ENCODE results near the gene LINS1. TPM values are rescaled to one million over a fixed set of nuclear protein-coding genes. Genes with fewer than 3 reads are reported as not detected.
"Not testable (repeated sequence)": the region's sequence is repeated elsewhere in the genome, so short reads cannot be mapped to it uniquely, and the experiment has no call there.

LINS1 gene
- total RNA-seq, 1 donor from 2014 or later = 40.7 TPM

GRCh38 chr15:100601617-100602063 is 344 bp downstream of the LINS1 start:
- no peak for DNase-seq

- DNase-seq = peak; percentile 15
Measured at GRCh38 chr15:100601163-100601562, 821 bp downstream of the LINS1 start.

DNA sequence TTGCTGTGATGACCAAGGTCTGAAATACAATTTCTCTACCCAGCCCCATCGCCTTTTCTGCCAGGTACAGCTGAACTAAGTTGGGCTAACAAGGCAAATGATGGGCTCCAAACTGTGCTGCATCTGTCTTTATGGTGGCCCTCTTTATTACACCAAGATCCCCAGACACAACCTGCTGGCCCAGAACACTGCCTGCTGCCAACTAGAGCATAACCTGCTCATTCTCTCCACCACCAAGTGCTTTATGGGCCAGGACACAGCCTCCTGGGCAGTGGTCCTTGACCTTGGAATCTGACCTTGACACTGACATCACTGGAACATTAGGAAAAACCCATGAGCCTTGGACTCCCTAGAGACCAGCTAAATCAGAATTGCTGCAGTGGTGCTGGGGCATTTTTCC is 3.3 kb downstream of the LINS1 start:
- no peak for DNase-seq

DNA sequence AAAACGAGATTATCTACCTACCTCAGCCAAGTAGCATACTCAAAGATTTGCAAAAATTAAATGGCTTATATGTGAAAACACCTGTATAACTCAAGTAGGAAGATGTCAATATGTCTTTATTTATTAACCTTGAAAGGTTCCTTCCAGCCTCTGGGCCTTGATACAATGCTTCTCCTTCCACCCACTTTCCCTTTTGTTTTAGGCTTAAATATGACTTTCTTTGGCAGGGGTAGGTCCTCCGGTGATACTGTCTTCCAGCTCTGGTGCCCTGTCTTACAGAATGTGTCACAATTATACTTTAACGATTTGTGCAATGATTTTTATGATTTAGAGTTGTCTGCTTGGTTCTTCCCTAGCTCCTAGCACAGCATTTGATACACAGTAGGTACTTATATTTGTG is 4.1 kb downstream of the LINS1 start:
- no peak for DNase-seq

DNA sequence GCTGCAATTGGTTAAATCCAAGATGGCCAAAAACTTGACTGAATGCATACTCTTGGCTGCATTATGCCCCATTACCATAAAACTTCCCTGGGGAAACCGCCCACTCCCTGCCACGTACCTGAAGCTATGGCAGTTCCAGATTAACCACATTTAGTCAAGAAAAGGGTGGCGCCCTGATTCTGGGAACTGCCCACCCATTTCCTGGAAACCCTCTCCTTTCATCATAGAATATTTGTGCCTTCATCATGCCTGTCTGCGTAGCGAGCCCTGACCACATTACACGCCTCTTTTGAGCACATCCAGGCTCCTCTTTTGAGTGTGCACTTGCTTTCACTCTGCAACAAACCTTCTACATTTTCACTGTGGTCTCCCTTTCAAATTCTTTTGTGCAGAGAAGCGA is 5.2 kb downstream of the LINS1 start:
- peak; percentile 10 for DNase-seq

GRCh38 chr15:100595964-100596363 is 6.0 kb downstream of the LINS1 start:
- no peak for DNase-seq

- DNase-seq = no peak
Measured at GRCh38 chr15:100593431-100593830, 8.6 kb downstream of the LINS1 start.

GRCh38 chr15:100592898-100593297 is 9.1 kb downstream of the LINS1 start:
- DNase-seq = no peak

GRCh38 chr15:100591835-100592234 is 10.1 kb downstream of the LINS1 start:
- no peak for DNase-seq

GRCh38 chr15:100591163-100591562 is 10.8 kb downstream of the LINS1 start:
- DNase-seq = not testable (repeated sequence)

DNA sequence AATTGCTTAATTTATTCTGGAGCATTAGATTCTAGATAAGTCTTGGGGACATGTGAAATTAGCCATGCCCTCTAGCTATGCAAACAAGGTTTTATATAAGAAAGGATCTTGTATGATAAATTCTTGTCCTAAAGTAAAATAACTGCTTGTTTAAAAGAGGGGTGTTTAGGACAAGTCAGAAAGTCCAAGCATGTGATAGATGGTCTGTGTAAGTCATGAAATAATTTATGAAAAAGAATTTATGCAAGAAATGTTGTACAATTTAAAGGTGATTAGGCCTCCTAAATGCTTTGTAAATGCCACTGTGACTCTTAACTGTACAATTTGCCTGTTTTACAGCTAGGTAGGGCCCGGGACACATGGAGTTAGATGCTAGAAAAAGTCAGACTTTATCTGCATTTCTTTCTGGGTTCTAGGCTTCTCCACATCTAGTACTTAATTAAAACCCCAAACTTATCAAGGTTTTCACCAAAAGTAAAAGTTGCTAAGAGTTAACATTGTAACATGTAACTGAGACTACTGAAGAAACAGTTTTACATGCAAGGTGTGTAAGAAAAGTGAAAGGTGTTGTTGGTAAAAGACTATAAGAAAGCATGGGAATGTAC is 13.2 kb downstream of the LINS1 start:
- DNase-seq = no peak

- no peak for DNase-seq
Measured at GRCh38 chr15:100580414-100580813, 21.6 kb downstream of the LINS1 start.

DNA sequence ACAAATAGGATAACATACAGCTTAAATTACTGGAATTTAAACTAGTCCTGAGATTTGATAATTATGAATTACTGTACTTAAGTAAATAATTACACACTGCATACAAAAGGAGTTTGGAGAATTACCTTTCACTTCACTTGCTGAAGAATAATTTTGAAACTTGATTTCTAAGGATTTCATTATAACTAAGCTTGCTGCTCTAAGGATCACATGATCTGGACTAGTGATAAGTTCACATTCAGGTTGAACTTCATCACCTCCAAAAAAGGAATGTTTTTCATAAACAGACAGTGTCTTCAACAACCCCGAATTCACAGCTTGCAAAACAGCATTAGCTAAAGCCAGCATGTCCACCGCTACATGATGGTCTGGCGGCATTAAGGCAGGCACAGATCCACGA is 28.5 kb downstream of the LINS1 start:
- no peak for DNase-seq

GRCh38 chr15:100572362-100572983 is 29.5 kb downstream of the LINS1 start:
- peak; percentile 69 for DNase-seq

DNA sequence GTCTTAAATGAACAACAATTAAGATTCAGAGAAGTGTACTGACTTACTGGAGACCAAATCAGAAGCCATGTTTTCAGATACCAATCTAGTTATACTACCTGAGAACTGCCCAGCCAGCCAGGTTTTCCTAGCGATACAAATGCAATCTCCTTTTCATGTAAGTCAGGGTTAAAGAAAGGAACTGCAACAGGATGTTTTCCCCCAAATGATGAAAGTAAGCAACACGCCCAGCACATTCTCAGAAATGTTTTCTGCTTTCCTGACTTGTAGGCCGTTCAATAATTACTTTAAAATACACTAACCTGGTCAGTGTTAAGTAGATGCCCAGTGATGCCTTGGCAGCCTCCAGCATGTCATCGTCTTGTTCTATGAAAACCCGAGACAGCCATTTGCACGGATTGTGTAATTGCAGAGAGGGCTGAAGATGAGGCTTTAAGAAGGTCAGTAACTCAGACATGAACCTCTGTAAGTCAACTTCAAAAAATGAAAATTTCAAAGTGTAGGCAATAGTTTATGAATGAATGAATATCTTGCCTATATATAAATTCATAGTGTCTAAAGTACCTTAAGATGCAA is 30.3 kb downstream of the LINS1 start:
- no peak for DNase-seq

DNA sequence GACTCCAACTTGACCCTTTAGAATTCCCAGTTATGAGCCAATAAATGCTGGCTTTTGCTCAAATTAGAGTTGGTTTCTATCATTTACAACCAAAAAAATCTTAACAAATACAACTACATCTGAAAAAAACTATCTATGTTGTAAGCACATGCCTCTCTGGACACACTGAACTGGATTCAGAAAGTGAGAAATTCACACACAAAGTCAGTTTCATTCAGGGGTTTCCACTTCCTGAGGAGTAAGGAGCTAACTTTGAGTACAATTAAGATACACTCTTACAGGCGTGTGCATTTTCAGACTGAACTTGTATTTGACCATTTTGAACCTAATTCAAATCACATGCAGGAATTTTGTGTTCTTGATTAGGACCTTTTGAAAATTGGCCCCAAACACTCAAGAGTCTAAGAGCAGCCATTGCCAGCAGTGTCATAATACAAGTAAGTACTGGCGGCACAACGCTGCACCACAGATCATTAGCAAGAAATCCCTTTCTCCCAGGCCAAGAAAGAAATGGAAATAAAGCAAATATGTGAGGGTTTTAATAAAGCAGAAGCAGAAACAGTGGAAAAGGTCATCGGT is 31.2 kb downstream of the LINS1 start:
- no peak for DNase-seq

GRCh38 chr15:100570275-100570674 is 31.7 kb downstream of the LINS1 start:
- DNase-seq = no peak

GRCh38 chr15:100569391-100569790 is 32.6 kb downstream of the LINS1 start:
- peak; percentile 14 for DNase-seq

DNA sequence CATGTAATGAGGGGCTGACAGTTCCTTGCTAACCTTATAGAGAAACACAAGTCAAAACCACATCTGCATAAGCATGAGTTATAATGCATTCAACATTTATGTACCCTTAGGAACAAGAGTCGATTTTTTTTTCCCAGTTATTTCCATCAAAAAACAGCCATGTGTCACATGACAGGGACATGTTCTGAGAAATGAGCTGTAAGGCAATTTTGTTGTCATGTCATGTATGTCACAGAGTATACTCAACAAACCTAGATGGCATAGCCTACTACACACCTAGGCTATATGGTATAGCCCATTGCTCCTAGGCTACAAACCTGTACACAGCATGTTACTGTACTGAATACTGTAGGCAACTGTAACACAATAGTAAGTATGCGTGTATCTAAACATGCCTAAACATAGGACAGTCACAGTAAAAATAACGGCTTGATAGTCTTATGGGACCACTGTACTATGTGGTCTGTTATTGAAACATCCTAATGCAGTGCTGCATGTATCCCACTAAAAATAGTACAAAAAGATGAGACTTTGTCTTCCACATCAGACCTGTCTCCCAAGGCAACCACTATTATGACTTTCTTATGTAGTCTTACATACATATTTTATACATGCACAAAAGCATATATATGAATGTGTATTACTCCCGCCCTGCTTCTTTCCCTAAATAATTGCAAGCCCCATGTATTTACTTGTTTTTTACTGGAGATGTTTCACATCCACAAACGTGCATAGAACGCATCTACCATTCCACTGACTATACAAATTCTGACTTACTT is 34.9 kb downstream of the LINS1 start:
- no peak for DNase-seq

DNA sequence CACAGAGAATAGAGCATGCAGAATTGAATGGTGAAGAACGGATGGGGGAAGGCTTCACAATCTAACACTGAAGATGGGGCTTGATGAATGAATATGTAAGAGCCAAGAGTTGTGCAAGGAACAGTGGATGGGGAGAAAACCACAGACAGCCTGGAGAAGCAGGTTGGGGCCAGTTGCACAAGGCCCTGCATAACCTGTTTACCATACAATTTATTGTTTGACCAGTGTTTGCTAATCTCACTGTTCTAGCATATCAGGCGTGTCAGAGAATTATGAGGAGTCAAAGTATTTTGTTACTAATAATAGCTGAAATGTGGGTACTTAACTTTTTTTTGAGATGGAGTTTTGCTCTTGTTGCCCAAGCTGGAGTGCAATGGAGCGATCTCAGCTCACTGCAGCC is 36.4 kb downstream of the LINS1 start:
- no peak for DNase-seq

DNA sequence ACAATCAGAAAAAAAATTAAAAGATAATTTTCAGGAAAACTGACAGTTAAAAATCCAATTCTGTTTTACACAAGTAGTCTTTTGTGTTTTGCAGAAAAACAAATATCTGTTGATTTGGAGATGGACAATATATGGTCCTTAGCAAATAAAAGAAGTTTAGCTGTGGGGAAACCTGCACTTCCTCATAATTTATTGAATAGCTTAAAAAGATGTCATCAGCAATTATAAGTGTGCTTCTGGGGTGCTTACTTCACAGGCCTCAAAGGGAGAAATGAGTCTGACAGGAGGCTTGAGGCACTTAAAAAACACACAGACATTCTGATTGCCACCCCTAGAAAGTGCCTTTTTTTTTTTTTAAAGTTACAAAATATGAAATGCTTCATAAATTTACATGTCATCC is 41.7 kb downstream of the LINS1 start:
- DNase-seq = no peak

DNA sequence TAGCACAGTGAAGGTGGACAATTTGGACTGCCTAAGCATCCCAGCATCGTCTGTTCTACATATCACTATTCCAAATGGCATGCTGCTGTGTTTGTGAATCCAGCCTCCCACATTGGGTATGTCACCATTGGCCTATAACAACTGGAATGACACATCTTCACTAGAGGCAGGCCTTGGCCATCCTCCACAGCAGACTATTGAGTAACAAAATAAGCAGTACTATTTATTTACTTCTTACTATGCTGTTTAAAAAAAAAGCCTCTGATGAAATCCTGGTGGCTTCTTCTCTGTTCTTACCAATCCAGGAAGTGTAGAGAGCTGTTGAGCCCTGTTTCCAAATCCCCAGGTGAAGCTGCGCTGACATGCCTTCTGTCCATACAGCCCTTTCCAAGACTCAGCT is 42.7 kb downstream of the LINS1 start:
- DNase-seq = no peak

GRCh38 chr15:100558771-100559254 is 43.2 kb downstream of the LINS1 start:
- DNase-seq = no peak
